Measurements from ENCODE around the gene RTN1.

DNA sequence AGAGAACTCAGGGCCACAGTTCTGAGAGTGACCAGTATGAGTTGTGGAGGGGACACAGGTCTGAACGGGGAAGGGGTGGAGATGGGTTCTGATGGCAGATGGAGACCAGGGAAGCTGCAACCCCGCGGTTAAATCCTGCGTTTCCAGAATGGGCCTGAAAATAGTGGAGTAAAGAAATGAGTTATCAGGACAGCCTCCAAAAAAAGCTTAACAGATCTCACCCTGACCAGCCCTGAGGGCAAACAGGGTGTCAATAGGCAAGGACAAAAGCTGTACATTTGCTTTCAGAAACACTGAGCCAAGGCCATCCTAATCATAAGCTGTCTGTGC, 555 bp upstream of the RTN1 start:
- TF ChIP-seq POLR2A (IDR thresholded peaks at IDR 0.05) = no peak
- TF ChIP-seq, protein P1, sequence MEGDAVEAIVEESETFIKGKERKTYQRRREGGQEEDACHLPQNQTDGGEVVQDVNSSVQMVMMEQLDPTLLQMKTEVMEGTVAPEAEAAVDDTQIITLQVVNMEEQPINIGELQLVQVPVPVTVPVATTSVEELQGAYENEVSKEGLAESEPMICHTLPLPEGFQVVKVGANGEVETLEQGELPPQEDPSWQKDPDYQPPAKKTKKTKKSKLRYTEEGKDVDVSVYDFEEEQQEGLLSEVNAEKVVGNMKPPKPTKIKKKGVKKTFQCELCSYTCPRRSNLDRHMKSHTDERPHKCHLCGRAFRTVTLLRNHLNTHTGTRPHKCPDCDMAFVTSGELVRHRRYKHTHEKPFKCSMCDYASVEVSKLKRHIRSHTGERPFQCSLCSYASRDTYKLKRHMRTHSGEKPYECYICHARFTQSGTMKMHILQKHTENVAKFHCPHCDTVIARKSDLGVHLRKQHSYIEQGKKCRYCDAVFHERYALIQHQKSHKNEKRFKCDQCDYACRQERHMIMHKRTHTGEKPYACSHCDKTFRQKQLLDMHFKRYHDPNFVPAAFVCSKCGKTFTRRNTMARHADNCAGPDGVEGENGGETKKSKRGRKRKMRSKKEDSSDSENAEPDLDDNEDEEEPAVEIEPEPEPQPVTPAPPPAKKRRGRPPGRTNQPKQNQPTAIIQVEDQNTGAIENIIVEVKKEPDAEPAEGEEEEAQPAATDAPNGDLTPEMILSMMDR (IDR thresholded peaks at IDR 0.05 in 4 of 5, conservative IDR thresholded peaks at IDR 0.05 in 1 of 5) = no peak

All from gastrocnemius medialis (tissue), 4 donors.